Ecto neural progenitor cell (in vitro differentiated cells): Measurements from ENCODE around the gene GCNT1.

Experiments used
- DNase-seq: peaks from one replicate; pipeline ENCODE4 v3.0.0-alpha.2; 2018; ENCODE audit warnings: low spot score

GCNT1 gene

GRCh38 chr9:76539180-76539579 lies 80.2 kb downstream of the GCNT1 start:
- DNase-seq = no peak

- DNase-seq = no peak
Measured at GRCh38 chr9:76542360-76542759, 83.4 kb downstream of the GCNT1 start.

- DNase-seq = no peak
Measured at GRCh38 chr9:76545191-76545590, 86.2 kb downstream of the GCNT1 start.

- DNase-seq = no peak
Measured at GRCh38 chr9:76552181-76552580, 93.2 kb downstream of the GCNT1 start.

GRCh38 chr9:76552751-76553455 lies 93.9 kb downstream of the GCNT1 start:
- DNase-seq = no peak

- no peak for DNase-seq
Measured at GRCh38 chr9:76553680-76554079, 94.7 kb downstream of the GCNT1 start.
